H1 (cell line): Measurements from ENCODE around the gene SLC39A13. TPM values are rescaled to one million over a fixed set of nuclear protein-coding genes. Genes with fewer than 3 reads are reported as not detected.

Source experiments
- CTCF ChIA-PET: fragments of 300-600 bp; sonication (Branson Sonifier 250); formaldehyde crosslinking; loops from one replicate; lab custom pipeline; 2021; ENCODE audit not compliant: partially characterized antibody; lab: Charles Lee
- POLR2A ChIA-PET: fragments of 300-600 bp; sonication (Branson Sonifier 250); formaldehyde crosslinking; loops from one replicate; lab custom pipeline; 2021; ENCODE audit warnings: inconsistent platforms; ENCODE audit not compliant: partially characterized antibody; lab: Charles Lee
- DNase-seq, 2 experiments: peaks; one replicate each; pipeline versions ENCODE4 v3.0.0 to v3.0.0-alpha.2; 2010 to 2022; ENCODE audit warnings: low spot score in 2 of 2, low read depth in 1 of 2, mixed read lengths in 1 of 2
- FAIRE-seq: peaks from 2 replicates; lab custom pipeline; 2011; peaks lifted over from hg19 to GRCh38; lab: Jason Lieb, UNC
- H2AFZ ChIP-seq: 2 replicates; pipeline ENCODE4 v1.8.1; 2012; ENCODE audit warnings: low read length, inconsistent platforms
- H2AK5ac ChIP-seq: 2 replicates; pipeline ENCODE4 v1.6.1; 2013; ENCODE audit warnings: low read depth, low read length
- H2BK120ac ChIP-seq: replicated peaks from 2 replicates; pipeline ENCODE3; 2013; ENCODE audit warnings: low read depth, low read length, inconsistent platforms
- H2BK12ac ChIP-seq: 2 replicates; pipeline ENCODE4 v1.6.1; 2013; ENCODE audit warnings: low read depth, low read length
- H2BK15ac ChIP-seq: 2 replicates; pipeline ENCODE4 v1.6.1; 2013; ENCODE audit warnings: low read length
- H2BK20ac ChIP-seq: 2 replicates; pipeline ENCODE4 v1.6.1; 2013; ENCODE audit warnings: low read length
- H2BK5ac ChIP-seq: 2 replicates; pipeline ENCODE4 v1.6.1; 2013; ENCODE audit warnings: low read depth, low read length
- H3K14ac ChIP-seq: 2 replicates; pipeline ENCODE4 v1.6.1; 2013; ENCODE audit warnings: inconsistent platforms; ENCODE audit not compliant: insufficient read length
- H3K18ac ChIP-seq: 2 replicates; pipeline ENCODE4 v1.6.1; 2013; ENCODE audit warnings: low read length; ENCODE audit errors: extremely low read depth
- H3K23ac ChIP-seq: 2 replicates; pipeline ENCODE4 v1.6.1; 2013; ENCODE audit warnings: inconsistent platforms; ENCODE audit not compliant: insufficient read length
- H3K23me2 ChIP-seq: 2 replicates; pipeline ENCODE4 v1.6.1; 2013; ENCODE audit warnings: low read depth, low read length
- H3K27ac ChIP-seq: 2 replicates; pipeline ENCODE4 v1.6.1; 2011; ENCODE audit warnings: low read depth, low read length, inconsistent platforms
- H3K27me3 ChIP-seq, 4 experiments: replicated peaks in 1 of 4; 1 replicate in 1 of 4; 2 replicates in 3 of 4; pipeline versions ENCODE4 v1.6.1 to v1.8.1; 2011 to 2013; ENCODE audit warnings: low read length in 3 of 4, mild to moderate bottlenecking in 3 of 4, inconsistent platforms in 2 of 4, mixed read lengths in 2 of 4, moderate library complexity in 1 of 4; ENCODE audit not compliant: control insufficient read depth in 3 of 4, insufficient read depth in 3 of 4; ENCODE audit errors: extremely low read depth in 1 of 4
- H3K36me3 ChIP-seq, 4 experiments: 2 replicates each; pipeline versions ENCODE4 v1.6.1 to v1.8.1; 2011 to 2013; ENCODE audit warnings: mild to moderate bottlenecking in 4 of 4, low read length in 3 of 4, moderate library complexity in 2 of 4, control low read depth in 1 of 4, inconsistent platforms in 1 of 4; ENCODE audit not compliant: insufficient read depth in 4 of 4, control insufficient read depth in 2 of 4
- H3K4ac ChIP-seq: replicated peaks from 2 replicates; pipeline ENCODE3; 2013; ENCODE audit warnings: low read length, low read depth, mixed read lengths, inconsistent platforms; ENCODE audit not compliant: insufficient read length
- H3K4me1 ChIP-seq, 4 experiments: replicated peaks in 1 of 4; 1 replicate in 1 of 4; 2 replicates in 3 of 4; pipeline versions ENCODE4 v1.6.1 to v1.8.1; 2011 to 2013; ENCODE audit warnings: low read length in 3 of 4, inconsistent platforms in 2 of 4, mixed read lengths in 1 of 4; ENCODE audit not compliant: insufficient read depth in 4 of 4, control insufficient read depth in 3 of 4
- H3K4me2 ChIP-seq, 2 experiments: 2 replicates each; pipeline versions ENCODE4 v1.6.1 to v1.8.1; 2011 to 2013; ENCODE audit warnings: low read depth in 2 of 2, low read length in 2 of 2, control low read depth in 1 of 2, inconsistent platforms in 1 of 2, mild to moderate bottlenecking in 1 of 2; ENCODE audit not compliant: insufficient read depth in 1 of 2
- H3K4me3 ChIP-seq, 4 experiments: fragments of 200-600, 300-600 bp in 1 of 4; sonication (generic), shearing (Covaris generic), sonication (Bioruptor Twin) in 1 of 4; 2 replicates each; pipeline versions ENCODE4 v1.5.1 to v1.8.1; 2011 to 2016; ENCODE audit warnings: low read length in 4 of 4, low read depth in 3 of 4, control low read depth in 2 of 4, inconsistent platforms in 2 of 4, mild to moderate bottlenecking in 2 of 4, mixed read lengths in 1 of 4, moderate library complexity in 1 of 4; ENCODE audit not compliant: insufficient read depth in 2 of 4; ENCODE audit errors: extremely low read depth in 1 of 4
- H3K56ac ChIP-seq: replicated peaks from 2 replicates; pipeline ENCODE3; 2013; ENCODE audit warnings: low read depth, mild to moderate bottlenecking, mixed read lengths, low read length, inconsistent platforms; ENCODE audit not compliant: insufficient read length
- H3K79me1 ChIP-seq: 2 replicates; pipeline ENCODE4 v1.6.1; 2013; ENCODE audit warnings: low read depth, low read length, control low read depth
- H3K79me2 ChIP-seq, 2 experiments: 2 replicates each; pipeline versions ENCODE4 v1.6.1 to v1.8.1; 2012 to 2013; ENCODE audit warnings: low read length in 2 of 2, mild to moderate bottlenecking in 2 of 2, inconsistent platforms in 1 of 2; ENCODE audit not compliant: insufficient read depth in 2 of 2, control insufficient read depth in 1 of 2
- H3K9ac ChIP-seq, 4 experiments: replicated peaks in 1 of 4; 1 replicate in 1 of 4; 2 replicates in 3 of 4; pipeline versions ENCODE4 v1.6.1 to v1.8.1; 2011 to 2013; ENCODE audit warnings: low read depth in 3 of 4, low read length in 3 of 4, control low read depth in 2 of 4, mild to moderate bottlenecking in 2 of 4, moderate library complexity in 2 of 4, inconsistent platforms in 1 of 4; ENCODE audit errors: extremely low read depth in 1 of 4
- H3K9me3 ChIP-seq, 2 experiments: 2 replicates each; pipeline versions ENCODE4 v1.6.1 to v1.8.1; 2012 to 2013; ENCODE audit warnings: mild to moderate bottlenecking in 2 of 2, moderate library complexity in 2 of 2, control low read depth in 1 of 2, inconsistent platforms in 1 of 2, low read depth in 1 of 2, low read length in 1 of 2, mixed read lengths in 1 of 2; ENCODE audit not compliant: insufficient read depth in 2 of 2
- H4K20me1 ChIP-seq, 2 experiments: replicated peaks in 1 of 2; 2 replicates each; pipeline versions ENCODE3 to v1.8.1; 2011 to 2013; ENCODE audit warnings: inconsistent platforms in 2 of 2, low read length in 2 of 2, mild to moderate bottlenecking in 1 of 2; ENCODE audit not compliant: insufficient read depth in 2 of 2, control insufficient read depth in 1 of 2
- H4K5ac ChIP-seq: 2 replicates; pipeline ENCODE4 v1.6.1; 2013; ENCODE audit warnings: low read length, low read depth, mixed read lengths, inconsistent platforms; ENCODE audit not compliant: insufficient read length
- H4K8ac ChIP-seq: 2 replicates; pipeline ENCODE4 v1.8.0; 2013; ENCODE audit warnings: mild to moderate bottlenecking, moderate library complexity, low read length, inconsistent platforms; ENCODE audit not compliant: insufficient read depth; ENCODE audit errors: extremely low read depth
- H4K91ac ChIP-seq: replicated peaks from 2 replicates; pipeline ENCODE3; 2013; ENCODE audit warnings: low read length, mixed read lengths, inconsistent platforms; ENCODE audit not compliant: insufficient read length
- BACH1 ChIP-seq: IDR thresholded peaks from 2 replicates; pipeline ENCODE4 v1.6.1; 2012; ENCODE audit warnings: low read length, improper control_type of control experiment
- CBX8 ChIP-seq: fragments of 300-800, 300-1000 bp; sonication (generic); IDR thresholded peaks from 2 replicates; pipeline ENCODE4 v1.7.1; 2016; ENCODE audit warnings: low read depth, low read length, borderline replicate concordance
- EZH2 ChIP-seq: fragments of 200-600 bp; sonication (generic); IDR thresholded peaks from 2 replicates; pipeline ENCODE4 v1.7.1; 2012; ENCODE audit warnings: low read depth, mild to moderate bottlenecking, moderate library complexity, low read length, inconsistent platforms; ENCODE audit not compliant: severe bottlenecking
- RAD21 ChIP-seq, 2 experiments: IDR thresholded peaks in 1 of 2; conservative IDR thresholded peaks in 1 of 2; 2 replicates each; pipeline ENCODE4 v1.6.1; 2011; ENCODE audit warnings: low read depth in 2 of 2, low read length in 2 of 2, improper control_type of control experiment in 1 of 2, inconsistent platforms in 1 of 2, mild to moderate bottlenecking in 1 of 2, moderate library complexity in 1 of 2
- TAF1 ChIP-seq: IDR thresholded peaks from 2 replicates; pipeline ENCODE4 v1.6.1; 2011; ENCODE audit warnings: mild to moderate bottlenecking, low read depth, low read length
- TAF7 ChIP-seq: optimal IDR thresholded peaks from 2 replicates; pipeline ENCODE3; 2011; ENCODE audit warnings: low read depth, mild to moderate bottlenecking, inconsistent platforms, low read length, moderate library complexity, borderline replicate concordance
- TBP ChIP-seq: IDR thresholded peaks from 2 replicates; pipeline ENCODE4 v1.6.1; 2011; ENCODE audit warnings: low read depth, low read length, improper control_type of control experiment
- WGBS, 2 experiments: shearing (Covaris generic) in 1 of 2; methylation state at CpG; one replicate each; pipeline versions ENCODE4 v1.1.6 to v1.1.7; 2013 to 2015; ENCODE audit warnings: low lambda C conversion rate in 2 of 2, mixed read lengths in 2 of 2, inconsistent platforms in 1 of 2, low coverage in 1 of 2, missing lambda C conversion rate in 1 of 2; ENCODE audit not compliant: insufficient replicate concordance in 2 of 2, insufficient coverage in 1 of 2, insufficient read length in 1 of 2; ENCODE audit errors: extremely low coverage in 1 of 2, missing lambda C conversion rate in 1 of 2; 5-methylcytosine and 5-hydroxymethylcytosine counted together
- long read RNA-seq, 2 experiments: library from RNA in 1 of 2; library from capped mRNA in 1 of 2; stranded (forward); transcript quantifications; one replicate each; pipeline ENCODE4 v2.0.0, GENCODE V29; 2021; ENCODE audit warnings: inconsistent platforms in 1 of 2
- polyA minus RNA-seq, 3 experiments: library from RNA; depleted of rRNA, polyadenylated mRNA; stranded (reverse); fragments of >200 nt; gene quantifications; 1 replicate in 2 of 3; 2 replicates in 1 of 3; pipeline ENCODE4 v1.2.3, GENCODE V29; 2011
- polyA plus RNA-seq, 7 experiments: library from polyadenylated mRNA; depleted of rRNA in 3 of 7; stranded (reverse) in 5 of 7; unstranded in 2 of 7; fragments of >200 nt in 5 of 7; fragments of 200-250 nt in 2 of 7; gene quantifications; 1 replicate in 5 of 7; 2 replicates in 1 of 7; 4 replicates in 1 of 7; pipeline versions ENCODE4 v1.2.1 to v1.2.3, GENCODE V29; 2011 to 2013; ENCODE audit warnings: missing spikeins in 2 of 7, mixed read lengths in 2 of 7
- total RNA-seq: library from RNA; stranded (reverse); fragmentation: NEBNext Ultra II Directional; extraction: Animal tissue kit (Norgen Biotek cat#: 25700); gene quantifications from 2 replicates; pipeline ENCODE4 v1.2.1, GENCODE V29; 2021

Gene SLC39A13
- total RNA-seq (20.9 and 23.2 TPM in 2 replicates), polyA plus RNA-seq (2011; rRNA removed) (30.0 and 42.9 TPM in 2 replicates), polyA minus RNA-seq (2011; rRNA and poly(A)+ RNA removed) (8.9 and 9.6 TPM in 2 replicates)
- 37.3 TPM for polyA plus RNA-seq (2011; cell fraction: cytosol; rRNA removed)
- polyA plus RNA-seq (2011; cell fraction: nucleus; rRNA removed) = 134 TPM
- 14.8 to 28.7 TPM (median 25.1 TPM) in 4 replicates for polyA plus RNA-seq (2012, experiment 1 of 2)
- polyA plus RNA-seq (2012, experiment 2 of 2) = 18.9 TPM
- polyA plus RNA-seq (2013, experiment 1 of 2) = 19.5 TPM
- 19.1 TPM for polyA plus RNA-seq (2013, experiment 2 of 2)
- polyA minus RNA-seq (2011; cell fraction: cytosol; rRNA and poly(A)+ RNA removed) = 10.0 TPM
- polyA minus RNA-seq (2011; cell fraction: nucleus; rRNA and poly(A)+ RNA removed) = 20.5 TPM
- long read RNA-seq, experiment 1, partial matches to known transcripts = 2 of 24 reads
- long read RNA-seq, experiment 1, other reads (novel, unspliced or antisense) = 21 of 24 reads
- long read RNA-seq, experiment 2, partial matches to known transcripts = 1 of 2 reads
- long read RNA-seq, experiment 2, other reads (novel, unspliced or antisense) = 1 of 2 reads

DNA sequence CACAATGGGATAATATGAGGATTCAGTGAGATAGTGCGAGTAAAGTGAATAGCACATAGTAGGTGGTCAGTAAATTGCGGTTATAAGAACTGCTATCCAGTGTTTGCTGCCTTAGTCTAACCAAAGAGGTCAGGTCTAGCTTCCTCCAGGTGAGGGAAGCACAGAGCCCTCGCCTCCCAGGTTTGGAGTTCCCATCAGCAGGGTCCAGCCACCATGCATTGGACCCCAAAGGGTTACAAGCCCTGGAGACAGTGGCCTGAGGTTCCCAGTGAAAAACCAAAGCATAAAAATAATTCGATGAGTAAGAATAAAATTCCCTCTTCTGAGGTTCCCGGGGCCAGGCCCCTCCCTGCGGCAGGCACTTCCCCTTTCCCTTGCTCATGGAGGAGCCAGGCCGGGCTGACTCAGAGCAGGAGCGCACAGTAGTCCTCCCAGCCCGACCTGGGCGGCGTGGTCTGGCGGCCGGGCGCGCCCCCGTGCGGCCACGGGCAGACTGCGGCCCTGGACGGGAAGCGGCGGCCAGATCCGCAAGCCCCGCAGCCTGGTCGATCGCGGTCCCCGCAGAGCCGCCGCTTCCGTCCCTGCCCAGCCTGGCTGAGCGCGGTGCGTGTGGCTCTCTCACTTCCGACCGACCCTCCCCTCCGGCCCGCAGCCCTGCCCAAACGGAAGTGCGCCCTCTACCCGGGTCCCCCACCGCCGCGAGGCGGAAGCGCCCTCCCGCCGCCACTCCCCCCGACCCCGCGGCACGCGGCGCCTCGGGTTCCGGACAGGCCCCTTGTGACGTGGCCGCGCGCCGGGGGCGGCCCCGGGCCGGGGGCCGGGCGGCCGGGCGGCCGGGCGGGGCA, at the start of gene SLC39A13:
Gene SLC39A13, plus strand, starts transcription at position 845 of the 845 bp plus-strand sequence. CDS start 1,505 bp downstream, outside the sequence.
- Histone ChIP-seq H2AFZ (peak within 1 kb of the TSS; percentile 31; the same call in 1 of the 2 replicates), H2BK120ac (no peak within 1 kb of the TSS), H2BK20ac (peak within 1 kb of the TSS; percentile 95; the same call in 1 of the 2 replicates), H3K79me2 (no peaks in the 10 kb centered on the region; a peak in 1 of 4 replicates), H3K4ac (peak within 1 kb of the TSS; percentile 94), H3K4me1 (peaks cover 5 to 13% (median 9%) of the 10 kb centered on the region in 4 experiments), H3K27me3 (no peaks in the 10 kb centered on the region), H3K79me1 (no peaks in the 10 kb centered on the region), H3K4me3 (peak within 1 kb of the TSS; percentile 63 to 79 (median 74)), H3K4me2 (peak within 1 kb of the TSS; percentile 81 to 91), H3K27ac (peak within 1 kb of the TSS; percentile 86), H3K23me2 (peaks cover 11% of the 10 kb centered on the region), H3K23ac (peak within 1 kb of the TSS; percentile 62), H4K20me1 (no peaks in the 10 kb centered on the region), H3K14ac (peak within 1 kb of the TSS; percentile 10), H3K56ac (peak within 1 kb of the TSS; percentile 90), H4K8ac (peak within 1 kb of the TSS; percentile 87), H3K18ac (peak within 1 kb of the TSS; percentile 95), H4K5ac (peak within 1 kb of the TSS; percentile 93), H4K91ac (peak within 1 kb of the TSS; percentile 91), H2BK12ac (peak within 1 kb of the TSS; percentile 92), H2BK5ac (peak within 1 kb of the TSS; percentile 88), H2BK15ac (peak within 1 kb of the TSS; percentile 74; the same call in 1 of the 2 replicates), H2AK5ac (peak within 1 kb of the TSS; percentile 95), H3K36me3 (no peaks in the 10 kb centered on the region), H3K9me3 (no peaks in the 10 kb centered on the region), H3K9ac (peak within 1 kb of the TSS; percentile 61 to 84 (median 70))
- ChIA-PET CTCF (interaction anchor here (0.6 to 6.2 kb wide), 23 partner anchors 8 to 167 kb away, joined by 3 to 59 read pairs (median 3); partner anchors contain the start of gene PSMC3), POLR2A (interaction anchor here (1.2 to 12.8 kb wide), 10 partner anchors 8 to 186 kb away, joined by 3 to 140 read pairs (median 4); partner anchors contain the start of genes C1QTNF4, PSMC3 and SPI1)
- 4% methylated on average over 52 of the region's 70 CpGs; no CpG with 5 or more reads in 1 of the 2 experiments for WGBS, 2 experiments
- FAIRE-seq = no peak
- DNase-seq = peak; percentile 81 to 95
- TF ChIP-seq TAF7 (peak; percentile 78), CBX8 (no peak), RAD21 (IDR thresholded peaks at IDR 0.05 in 1 of 2, conservative IDR thresholded peaks at IDR 0.05 in 1 of 2; ENCODE audit: low read depth in 2 of 2, low read length in 2 of 2) (peak; percentile 70 to 75), EZH2 (no peak), TAF1 (peak; percentile 84), BACH1 (no peak; the same call in 1 of the 2 replicates), TBP (peak; percentile 70)
